GM10266 (cell line): ENCODE results near the gene MCOLN1.

ENCODE experiments used
- DNase-seq: peaks from one replicate; pipeline ENCODE4 v3.0.0; 2012; ENCODE audit errors: extremely low spot score
- CTCF ChIP-seq: IDR thresholded peaks from 2 replicates; pipeline ENCODE4 v1.5.1; 2012; ENCODE audit warnings: mild to moderate bottlenecking, low read depth; ENCODE audit not compliant: control insufficient read depth, insufficient read depth; ENCODE audit errors: missing control alignments

Gene MCOLN1

GRCh38 chr19:7540761-7541474 is 18.5 kb downstream of the MCOLN1 start:
- no peak for DNase-seq
- no peak for TF ChIP-seq CTCF

GRCh38 chr19:7541475-7541824 is 19.0 kb downstream of the MCOLN1 start:
- no peak for DNase-seq
- no peak for TF ChIP-seq CTCF

- no peak for TF ChIP-seq CTCF
Measured at GRCh38 chr19:7541828-7542443, 19.5 kb downstream of the MCOLN1 start.

GRCh38 chr19:7542556-7543348 is 20.3 kb downstream of the MCOLN1 start:
- no peak for DNase-seq
- no peak for TF ChIP-seq CTCF

More at GRCh38 chr19:7541828-7542443, 19.5 kb downstream of the MCOLN1 start:
- DNase-seq = no peak

GRCh38 chr19:7544626-7545025 is 22.2 kb downstream of the MCOLN1 start:
- DNase-seq = no peak
- no peak for TF ChIP-seq CTCF

GRCh38 chr19:7545300-7545699 is 22.9 kb downstream of the MCOLN1 start:
- TF ChIP-seq CTCF = no peak
- DNase-seq = no peak
